Sciatic nerve (tissue), 1 donor: Measurements from ENCODE around the gene EGLN1. TPM values are rescaled to one million over a fixed set of nuclear protein-coding genes. Genes with fewer than 3 reads are reported as not detected.

ENCODE experiments used
- total RNA-seq: library from RNA; stranded (reverse); fragmentation: NEBNext Ultra II Directional; extraction: Animal tissue kit (Norgen Biotek cat#: 25700); gene quantifications from one replicate; pipeline ENCODE4 v1.2.1, GENCODE V29; 2021
- donor health status: DM: no; HTN: no; CAD: no.

Gene EGLN1
- total RNA-seq, 1 donor from 2014 or later: 45.5 TPM

Other genes starting within 250 kb of the EGLN1 start
- 35.7 TPM for gene GNPAT, start 181.1 kb downstream of the EGLN1 start, total RNA-seq
- gene EXOC8, start 84.4 kb downstream of the EGLN1 start, total RNA-seq: 15.9 TPM
- gene SPRTN, start 84.0 kb downstream of the EGLN1 start, total RNA-seq: 10.5 TPM
- gene TSNAX, start 106.4 kb upstream of the EGLN1 start, total RNA-seq: 41.6 TPM
- gene DISC1, start 204.5 kb upstream of the EGLN1 start, total RNA-seq: 34.5 TPM